DND-41 (cell line): ENCODE results near the gene FADD.

Experiments used
- ATAC-seq: fragments of 200-7000 bp; cut with Tn5 transposase; 3 replicates; pipeline ENCODE4 v1.9.1; 2021; ENCODE audit warnings: low read depth; ENCODE audit not compliant: insufficient read depth
- DNase-seq: peaks from one replicate; pipeline ENCODE4 v3.0.0-alpha.2; 2020
- H2AFZ ChIP-seq: 2 replicates; pipeline ENCODE4 v1.6.0; 2012; ENCODE audit warnings: low read depth, low read length
- H3K27ac ChIP-seq: 2 replicates; pipeline ENCODE4 v1.5.1; 2012; ENCODE audit warnings: low read length, inconsistent platforms
- H3K27me3 ChIP-seq: fragments of 200-600 bp; sonication (generic); 2 replicates; pipeline ENCODE4 v1.6.0; 2012; ENCODE audit warnings: low read length, mild to moderate bottlenecking, inconsistent platforms; ENCODE audit not compliant: insufficient read depth, poor library complexity
- H3K36me3 ChIP-seq: 2 replicates; pipeline ENCODE4 v1.5.1; 2012; ENCODE audit warnings: low read length, inconsistent platforms; ENCODE audit not compliant: insufficient read depth
- H3K4me1 ChIP-seq: 2 replicates; pipeline ENCODE4 v1.5.1; 2012; ENCODE audit warnings: mild to moderate bottlenecking, low read length; ENCODE audit not compliant: insufficient read depth
- H3K4me2 ChIP-seq: 2 replicates; pipeline ENCODE4 v1.6.0; 2012; ENCODE audit warnings: mild to moderate bottlenecking, moderate library complexity, low read length, inconsistent platforms; ENCODE audit not compliant: insufficient read depth
- H3K4me3 ChIP-seq, 2 experiments: fragments of 200-600 bp in 1 of 2; shearing (Covaris generic) in 1 of 2; 2 replicates each; pipeline ENCODE4 v1.5.1; 2012 to 2016; ENCODE audit warnings: inconsistent platforms in 2 of 2, low read length in 2 of 2, mild to moderate bottlenecking in 2 of 2, low read depth in 1 of 2, moderate library complexity in 1 of 2
- H3K79me2 ChIP-seq: 2 replicates; pipeline ENCODE4 v1.6.0; 2012; ENCODE audit warnings: low read length, inconsistent platforms; ENCODE audit not compliant: insufficient read depth
- H3K9ac ChIP-seq: 2 replicates; pipeline ENCODE4 v1.6.0; 2012; ENCODE audit warnings: low read depth, mild to moderate bottlenecking, inconsistent platforms, low read length, moderate library complexity
- H3K9me3 ChIP-seq: 2 replicates; pipeline ENCODE4 v1.5.1; 2012; ENCODE audit warnings: low read length, moderate library complexity, mild to moderate bottlenecking, inconsistent platforms; ENCODE audit not compliant: insufficient read depth, severe bottlenecking
- H4K20me1 ChIP-seq: 2 replicates; pipeline ENCODE4 v1.6.0; 2012; ENCODE audit warnings: low read length; ENCODE audit not compliant: insufficient read depth
- CTCF ChIP-seq: IDR thresholded peaks from 2 replicates; pipeline ENCODE4 v1.5.1; 2012; ENCODE audit warnings: borderline replicate concordance, low read length, moderate library complexity, mild to moderate bottlenecking; ENCODE audit not compliant: poor library complexity, severe bottlenecking; ENCODE audit errors: extremely low read depth
- EZH2 ChIP-seq: IDR thresholded peaks from 3 replicates; pipeline ENCODE4 v1.6.1; 2012; ENCODE audit warnings: borderline replicate concordance, low read depth, mild to moderate bottlenecking, moderate library complexity, low read length, inconsistent platforms; ENCODE audit not compliant: severe bottlenecking

FADD gene

GRCh38 chr11:70202920-70203750 is at the start of gene FADD:
Gene FADD, plus strand, starts transcription at chr11:70203296. Its CDS starts 164 bp downstream, at chr11:70203460.
- Histone ChIP-seq H3K4me3 (peak within 1 kb of the TSS; percentile 75 to 89), H3K27me3 (no peaks in the 10 kb centered on the region), H3K36me3 (peaks cover 41% of the 10 kb centered on the region), H3K4me2 (peak within 1 kb of the TSS; percentile 93), H3K9me3 (no peaks in the 10 kb centered on the region), H3K9ac (peak within 1 kb of the TSS; percentile 94), H3K27ac (peak within 1 kb of the TSS; percentile 93), H3K4me1 (peaks cover 34% of the 10 kb centered on the region), H2AFZ (peak within 1 kb of the TSS; percentile 80), H4K20me1 (peaks cover 42% of the 10 kb centered on the region), H3K79me2 (peaks cover 45% of the 10 kb centered on the region)
- DNase-seq (peak; percentile 94), ATAC-seq (peak; percentile 79)
- TF ChIP-seq EZH2 (no peak), CTCF (no peak)

- H4K20me1 ChIP-seq: no peaks in the 10 kb centered on the region
- H3K36me3 ChIP-seq: no peaks in the 10 kb centered on the region
- TF ChIP-seq EZH2 (no peak), CTCF (no peak)
- no peaks in the 10 kb centered on the region for H3K79me2 ChIP-seq
- H3K4me2 ChIP-seq: no peak overlapping the region
- no peak overlapping the region for H3K4me3 ChIP-seq
- H3K27ac ChIP-seq: no peak overlapping the region
- ATAC-seq (no peak), DNase-seq (no peak)
- H3K9me3 ChIP-seq: no peaks in the 10 kb centered on the region
- H2AFZ ChIP-seq: no peak overlapping the region
- no peaks in the 10 kb centered on the region for H3K27me3 ChIP-seq
- H3K9ac ChIP-seq: no peak overlapping the region
- H3K4me1 ChIP-seq: no peaks in the 10 kb centered on the region
These were observed 47.7 kb upstream of the FADD start for GRCh38 chr11:70155386-70155785.

GRCh38 chr11:70156291-70157037 is 46.6 kb upstream of the FADD start:
- Histone ChIP-seq H3K9ac (no peak overlapping the region), H3K79me2 (no peaks in the 10 kb centered on the region), H3K36me3 (no peaks in the 10 kb centered on the region), H4K20me1 (no peaks in the 10 kb centered on the region), H3K9me3 (no peaks in the 10 kb centered on the region), H3K27me3 (no peaks in the 10 kb centered on the region), H2AFZ (no peak overlapping the region), H3K4me3 (no peak overlapping the region), H3K4me1 (no peaks in the 10 kb centered on the region), H3K27ac (no peak overlapping the region), H3K4me2 (no peak overlapping the region)
- ATAC-seq (no peak), DNase-seq (no peak)
- no peak for TF ChIP-seq EZH2

DNA sequence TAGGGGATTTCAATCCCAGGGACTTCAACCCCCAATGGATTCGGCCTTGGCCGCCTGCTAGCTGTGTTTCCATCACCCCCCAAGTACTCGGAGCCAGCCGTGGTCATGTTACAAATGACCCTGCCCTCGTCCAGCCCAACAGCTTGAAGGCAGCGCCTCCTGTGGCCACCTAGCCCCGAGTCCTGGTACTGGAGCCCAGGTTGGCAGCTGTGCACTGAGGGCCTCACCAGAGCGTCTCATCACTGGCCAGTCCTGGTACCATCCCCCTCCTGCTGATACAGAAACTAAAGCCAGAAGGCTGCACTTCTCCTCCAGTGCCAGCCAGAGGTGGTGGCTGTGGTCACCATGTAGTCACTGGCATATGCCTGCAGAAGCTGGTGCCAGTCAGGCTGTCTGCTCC is 44.9 kb upstream of the FADD start:
- no peaks in the 10 kb centered on the region for H3K27me3 ChIP-seq
- no peaks in the 10 kb centered on the region for H3K36me3 ChIP-seq
- no peaks in the 10 kb centered on the region for H4K20me1 ChIP-seq
- DNase-seq (no peak), ATAC-seq (no peak)
- no peak overlapping the region for H2AFZ ChIP-seq
- no peaks in the 10 kb centered on the region for H3K79me2 ChIP-seq
- H3K9ac ChIP-seq: no peak overlapping the region
- no peak overlapping the region for H3K4me3 ChIP-seq
- H3K4me2 ChIP-seq: no peak overlapping the region
- no peaks in the 10 kb centered on the region for H3K4me1 ChIP-seq
- no peaks in the 10 kb centered on the region for H3K9me3 ChIP-seq
- TF ChIP-seq EZH2: no peak
- TF ChIP-seq CTCF: peak; percentile 13
- no peak overlapping the region for H3K27ac ChIP-seq
